Right cardiac atrium (tissue), 5 donors: Measurements from ENCODE around the gene VIPR2. TPM values are rescaled to one million over a fixed set of nuclear protein-coding genes. Genes with fewer than 3 reads are reported as not detected.

Experiments
- ATAC-seq, 2 donors: fragments of 200-7000 bp; cut with Tn5 transposase; one replicate each; pipeline versions ENCODE4 v1.8.0 to v1.9.1; 2020; ENCODE audit warnings: moderate library complexity in 2 of 2, mild to moderate bottlenecking in 1 of 2
- DNase-seq, 3 donors: peaks; one replicate each; pipeline ENCODE4 v3.0.0-alpha.2; 2020
- H3K27ac ChIP-seq: one replicate; pipeline ENCODE4 v1.5.1; 2013; ENCODE audit warnings: mild to moderate bottlenecking, low read length, control low read depth, moderate library complexity
- H3K27me3 ChIP-seq: one replicate; pipeline ENCODE4 v1.6.1; 2013; ENCODE audit not compliant: control insufficient read depth, insufficient read depth
- H3K4me1 ChIP-seq: one replicate; pipeline ENCODE4 v1.6.1; 2013; ENCODE audit warnings: low read length; ENCODE audit not compliant: control insufficient read depth, insufficient read depth
- H3K4me3 ChIP-seq: one replicate; pipeline ENCODE4 v1.5.1; 2013; ENCODE audit warnings: low read length, control low read depth
- H3K9me3 ChIP-seq: one replicate; pipeline ENCODE4 v1.6.1; 2013; ENCODE audit warnings: low read length; ENCODE audit not compliant: control insufficient read depth
- WGBS: extraction: QIAGEN DNeasy Blood & Tissue Kit; methylation state at CpG from one replicate; pipeline ENCODE4 v1.1.7; 2013; 5-methylcytosine and 5-hydroxymethylcytosine counted together
- intact Hi-C, 4 donors: fragments of 100-400 bp; cut with DNase I; formaldehyde crosslinking; loops; one replicate each; pipeline versions ENCODE4 v1.11.0 to v1.14.0; 2022 to 2023
- polyA plus RNA-seq: library from polyadenylated mRNA; stranded (reverse); fragments of 200-250 nt; gene quantifications from one replicate; pipeline ENCODE4 v1.2.3, GENCODE V29; 2013
- total RNA-seq, 4 donors: library from RNA; stranded (reverse); fragmentation: NEBNext Ultra II Directional; extraction: Animal tissue kit (Norgen Biotek cat#: 25700); gene quantifications; one replicate each; pipeline ENCODE4 v1.2.1, GENCODE V29; 2021
- donor health status: healthy with polysubstance abuse.
- donor health status: DM: no; HTN: yes; CAD: no.
- donor health status: DM: no; HTN: no; CAD: no.
- donor health status: DM: no; HTN: yes; CAD: no; lungs with severe emphysema.
- donor health status: DM: yes; HTN: yes; CAD: no.

The VIPR2 gene
- total and polyA plus RNA-seq, 5 donors = 7.3 to 13.7 (median 9.5) TPM

- Histone ChIP-seq H3K4me1 (no peaks in the 10 kb centered on the region), H3K27me3 (no peaks in the 10 kb centered on the region), H3K4me3 (no peak overlapping the region), H3K9me3 (no peaks in the 10 kb centered on the region), H3K27ac (no peak overlapping the region)
- DNase-seq (peak in 1 of 3 donors; percentile 68), ATAC-seq (no peak)
- 94% methylated on average over 56 of the region's 56 CpGs for WGBS
- intact Hi-C loops = loop anchor here in 1 of 4 donors (10.0 kb wide), 1 partner anchor 52 kb away; no protein-coding TSS in a partner anchor
Observed at GRCh38 chr7:159063046-159063840, 81.4 kb downstream of the VIPR2 start.

GRCh38 chr7:159062569-159062968 lies 82.1 kb downstream of the VIPR2 start:
- Histone ChIP-seq H3K9me3 (no peaks in the 10 kb centered on the region), H3K4me1 (no peaks in the 10 kb centered on the region), H3K27me3 (no peaks in the 10 kb centered on the region), H3K27ac (no peak overlapping the region), H3K4me3 (no peak overlapping the region)
- intact Hi-C loops = loop anchor here in 1 of 4 donors (10.0 kb wide), 1 partner anchor 52 kb away; no protein-coding TSS in a partner anchor
- 95% methylated on average over 8 of the region's 8 CpGs for WGBS
- ATAC-seq (no peak), DNase-seq (peak in 1 of 3 donors; percentile 5)

DNA sequence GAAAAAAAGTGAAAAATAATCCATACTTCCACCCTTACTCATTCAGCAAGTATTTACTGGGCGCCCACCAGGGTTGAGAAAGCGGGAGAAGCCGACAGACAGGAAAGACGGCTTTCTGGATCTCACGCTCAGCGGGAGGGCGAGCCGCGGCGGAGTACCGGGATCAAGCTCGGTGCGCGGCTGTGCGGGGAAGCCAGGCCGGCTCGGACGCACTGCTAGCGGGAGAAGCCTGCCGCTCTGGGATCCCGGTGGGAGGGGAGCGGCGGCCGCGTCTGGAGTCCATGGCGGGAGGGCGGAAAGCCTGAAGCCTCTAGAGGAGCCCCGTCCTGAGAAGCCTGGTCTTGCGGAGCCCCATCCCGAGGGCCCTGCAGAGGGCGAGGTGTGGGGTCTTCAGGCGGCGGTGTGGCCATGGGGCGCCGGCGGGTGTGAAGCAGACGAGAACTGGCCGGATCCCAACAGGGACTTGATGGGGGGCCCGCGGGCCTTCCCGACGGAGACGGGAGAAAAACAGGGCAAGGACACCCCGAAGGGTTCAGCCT lies 82.9 kb downstream of the VIPR2 start:
- no peak overlapping the region for H3K4me3 ChIP-seq
- DNase-seq (peak in 1 of 3 donors; percentile 60), ATAC-seq (no peak)
- no peak overlapping the region for H3K27ac ChIP-seq
- intact Hi-C loops = loop anchor here in 1 of 4 donors (10.0 kb wide), 1 partner anchor 53 kb away; no protein-coding TSS in a partner anchor
- 52% methylated on average over 44 of the region's 44 CpGs for WGBS
- no peaks in the 10 kb centered on the region for H3K9me3 ChIP-seq
- no peaks in the 10 kb centered on the region for H3K4me1 ChIP-seq
- H3K27me3 ChIP-seq = no peaks in the 10 kb centered on the region

- DNase-seq (no peak), ATAC-seq (no peak)
- Histone ChIP-seq H3K9me3 (no peaks in the 10 kb centered on the region), H3K4me1 (no peaks in the 10 kb centered on the region), H3K27me3 (no peaks in the 10 kb centered on the region), H3K27ac (no peak overlapping the region), H3K4me3 (no peak overlapping the region)
- intact Hi-C loops = loop anchor here in 1 of 4 donors (10.0 kb wide), 1 partner anchor 54 kb away; no protein-coding TSS in a partner anchor
- whole genome bisulfite sequencing = 90% methylated on average over 4 of the region's 4 CpGs
Observed at GRCh38 chr7:159061209-159061608, 83.5 kb downstream of the VIPR2 start.

GRCh38 chr7:159060440-159060839 lies 84.2 kb downstream of the VIPR2 start:
- ATAC-seq = no peak
- no peaks in the 10 kb centered on the region for H3K4me1 ChIP-seq

GRCh38 chr7:159059629-159060028 lies 85.0 kb downstream of the VIPR2 start:
- DNase-seq = no peak
- Histone ChIP-seq H3K4me3 (no peak overlapping the region), H3K27ac (no peak overlapping the region), H3K9me3 (no peaks in the 10 kb centered on the region), H3K27me3 (no peaks in the 10 kb centered on the region), H3K4me1 (no peaks in the 10 kb centered on the region)
- intact Hi-C loops = loop anchor here in 1 of 4 donors (10.0 kb wide), 1 partner anchor 55 kb away; no protein-coding TSS in a partner anchor
- ATAC-seq = no peak
- 90% methylated on average over 3 of the region's 3 CpGs for WGBS

More at GRCh38 chr7:159060440-159060839, 84.2 kb downstream of the VIPR2 start:
- no peak for DNase-seq
- Histone ChIP-seq H3K27ac (no peak overlapping the region), H3K4me3 (no peak overlapping the region), H3K27me3 (no peaks in the 10 kb centered on the region), H3K9me3 (no peaks in the 10 kb centered on the region)
- intact Hi-C loops = loop anchor here in 1 of 4 donors (10.0 kb wide), 1 partner anchor 54 kb away; no protein-coding TSS in a partner anchor
- WGBS = 94% methylated on average over 2 of the region's 2 CpGs

- Histone ChIP-seq H3K4me3 (no peak overlapping the region), H3K4me1 (no peaks in the 10 kb centered on the region), H3K27ac (no peak overlapping the region), H3K27me3 (no peaks in the 10 kb centered on the region), H3K9me3 (no peaks in the 10 kb centered on the region)
- WGBS = 93% methylated on average over 4 of the region's 4 CpGs
- ATAC-seq = no peak
- intact Hi-C loops = no loop called here
- DNase-seq = no peak
Observed at GRCh38 chr7:159057647-159058046, 87.0 kb downstream of the VIPR2 start.

DNA sequence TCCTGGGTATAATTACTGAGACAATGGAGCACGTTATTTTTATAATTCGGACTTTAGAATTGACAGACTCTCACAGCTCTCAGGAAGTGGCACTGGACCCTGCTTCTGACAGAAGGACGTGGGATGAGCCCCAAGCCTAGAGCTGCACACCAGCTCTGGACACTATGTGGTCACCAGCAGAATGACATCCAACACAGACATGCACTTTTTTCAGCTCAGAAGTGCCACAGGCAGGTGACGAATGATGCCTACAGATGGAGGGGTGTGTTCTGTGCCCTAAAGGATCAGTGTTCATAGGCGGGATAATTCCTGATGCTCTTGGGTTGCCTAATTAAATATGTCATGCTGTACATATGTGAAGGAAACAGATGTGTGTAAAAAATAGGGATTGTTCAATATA lies 87.9 kb downstream of the VIPR2 start:
- Histone ChIP-seq H3K4me3 (no peak overlapping the region), H3K4me1 (no peaks in the 10 kb centered on the region), H3K27me3 (no peaks in the 10 kb centered on the region), H3K9me3 (no peaks in the 10 kb centered on the region), H3K27ac (no peak overlapping the region)
- WGBS = 74% methylated on average over 5 of the region's 5 CpGs
- no peak for DNase-seq
- intact Hi-C loops = no loop called here
- ATAC-seq = no peak

DNA sequence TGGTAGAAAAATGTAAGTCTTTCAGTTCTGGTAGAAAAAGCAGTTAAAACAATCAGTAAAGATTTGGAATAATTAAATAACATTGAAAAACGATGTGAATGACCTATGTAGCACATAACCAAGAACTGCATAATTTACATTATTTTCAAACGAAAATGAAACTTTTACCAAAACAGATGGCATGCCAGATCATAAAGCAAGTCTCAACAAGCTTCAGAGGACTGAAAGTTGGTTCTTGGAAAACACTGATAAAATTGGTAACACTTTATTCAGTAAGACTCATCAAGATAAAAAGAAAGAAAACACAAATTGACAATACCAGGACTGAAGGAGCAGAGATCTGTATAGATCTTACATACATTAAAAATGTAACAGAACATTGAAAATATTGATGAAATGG lies 92.8 kb downstream of the VIPR2 start:
- no peak for ATAC-seq
- no peaks in the 10 kb centered on the region for H3K9me3 ChIP-seq
- no peak overlapping the region for H3K4me3 ChIP-seq
- no peak overlapping the region for H3K27ac ChIP-seq
- intact Hi-C loops = no loop called here
- no peak for DNase-seq
- no peaks in the 10 kb centered on the region for H3K4me1 ChIP-seq
- WGBS = 67% methylated on average over 2 of the region's 2 CpGs
- H3K27me3 ChIP-seq = no peaks in the 10 kb centered on the region

GRCh38 chr7:159050704-159051103 lies 94.0 kb downstream of the VIPR2 start:
- intact Hi-C loops = no loop called here
- H3K4me1 ChIP-seq = no peaks in the 10 kb centered on the region
- DNase-seq (no peak), ATAC-seq (no peak)
- no peaks in the 10 kb centered on the region for H3K27me3 ChIP-seq
- no peak overlapping the region for H3K27ac ChIP-seq
- WGBS = 95% methylated on average over 2 of the region's 2 CpGs
- H3K4me3 ChIP-seq = no peak overlapping the region
- no peaks in the 10 kb centered on the region for H3K9me3 ChIP-seq

DNA sequence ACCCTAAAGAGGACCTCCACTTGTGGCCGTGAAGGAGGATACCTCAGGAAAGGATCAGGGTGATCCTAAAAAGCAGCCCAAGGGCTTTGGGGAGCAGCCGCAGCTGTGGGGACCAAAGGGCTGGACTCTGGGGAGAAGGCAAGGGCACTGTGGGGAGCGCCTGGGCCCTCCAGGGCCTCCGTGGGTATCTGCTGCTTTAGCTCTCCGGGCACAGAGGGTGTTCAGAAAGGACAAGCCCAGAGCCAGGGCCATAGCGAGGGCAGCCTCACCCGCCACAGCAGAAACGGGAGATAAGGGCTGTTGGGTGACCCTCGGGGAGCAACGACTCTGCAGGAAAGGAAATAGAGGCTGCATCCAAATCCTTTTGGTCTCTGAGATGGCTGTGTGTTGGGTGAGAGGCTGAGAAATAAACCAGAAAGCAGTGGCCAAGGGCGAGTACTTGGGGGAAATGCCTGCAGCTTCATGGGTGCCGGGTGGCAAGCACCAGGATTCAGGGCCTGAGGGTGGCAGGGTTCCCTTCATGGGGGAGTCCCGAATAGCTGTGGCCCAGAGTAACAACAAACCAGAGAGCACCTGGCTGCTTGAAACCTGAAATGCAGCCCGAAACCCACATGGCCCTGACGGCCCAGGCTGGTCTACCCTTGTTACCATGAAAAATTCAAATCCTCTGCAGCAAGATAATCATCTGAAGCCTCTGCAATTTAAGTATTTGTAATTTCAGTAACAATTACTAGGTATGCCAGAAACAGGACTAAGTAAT lies 95.2 kb downstream of the VIPR2 start:
- intact Hi-C loops = no loop called here
- DNase-seq (peak in 2 of 3 donors; percentile 10 to 17), ATAC-seq (no peak)
- H3K9me3 ChIP-seq = no peaks in the 10 kb centered on the region
- H3K27me3 ChIP-seq = no peaks in the 10 kb centered on the region
- no peak overlapping the region for H3K4me3 ChIP-seq
- 82% methylated on average over 15 of the region's 15 CpGs for WGBS
- H3K27ac ChIP-seq = no peak overlapping the region
- no peaks in the 10 kb centered on the region for H3K4me1 ChIP-seq
